Measurements from ENCODE around the gene UVSSA.

Gene UVSSA

DNA sequence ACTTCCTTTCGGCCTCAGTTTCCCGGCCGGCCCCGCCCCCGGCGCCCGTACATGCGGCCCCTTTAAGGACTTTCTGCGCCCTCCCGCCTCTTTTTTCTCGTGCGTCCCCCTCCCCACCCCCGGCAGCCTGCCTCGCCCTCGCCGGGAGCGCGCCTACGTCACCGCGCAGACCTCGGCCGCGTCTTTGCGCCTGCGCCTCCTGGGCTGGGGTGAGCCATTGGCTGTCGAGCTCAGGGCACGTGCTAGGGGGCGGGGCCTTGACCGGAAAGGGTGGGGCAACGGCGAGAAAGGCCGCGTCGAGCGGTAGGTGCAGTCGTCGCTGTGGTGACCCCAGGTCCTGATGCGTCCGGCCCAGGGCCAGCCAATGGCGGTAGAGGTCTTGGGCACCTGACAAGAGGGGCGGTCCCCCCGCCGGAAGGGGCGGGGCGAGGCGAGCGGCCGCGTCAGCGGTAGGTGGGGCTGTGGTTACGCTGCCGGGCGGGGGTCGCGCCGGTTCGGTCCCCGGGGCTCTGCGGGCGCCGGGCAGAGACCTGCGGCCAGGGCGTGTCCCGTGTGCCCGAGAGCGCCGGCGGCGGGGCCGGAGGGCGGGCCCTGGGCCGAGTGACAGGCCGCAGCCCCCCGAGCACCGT lies at the start of gene UVSSA:
UVSSA (plus strand) TSS at position 428 of the 629 bp plus-strand sequence. CDS start 884 bp downstream, outside the sequence.
- DNase-seq (ENCODE audit: low read depth in 2 of 2), result peak; percentile 100

DNA sequence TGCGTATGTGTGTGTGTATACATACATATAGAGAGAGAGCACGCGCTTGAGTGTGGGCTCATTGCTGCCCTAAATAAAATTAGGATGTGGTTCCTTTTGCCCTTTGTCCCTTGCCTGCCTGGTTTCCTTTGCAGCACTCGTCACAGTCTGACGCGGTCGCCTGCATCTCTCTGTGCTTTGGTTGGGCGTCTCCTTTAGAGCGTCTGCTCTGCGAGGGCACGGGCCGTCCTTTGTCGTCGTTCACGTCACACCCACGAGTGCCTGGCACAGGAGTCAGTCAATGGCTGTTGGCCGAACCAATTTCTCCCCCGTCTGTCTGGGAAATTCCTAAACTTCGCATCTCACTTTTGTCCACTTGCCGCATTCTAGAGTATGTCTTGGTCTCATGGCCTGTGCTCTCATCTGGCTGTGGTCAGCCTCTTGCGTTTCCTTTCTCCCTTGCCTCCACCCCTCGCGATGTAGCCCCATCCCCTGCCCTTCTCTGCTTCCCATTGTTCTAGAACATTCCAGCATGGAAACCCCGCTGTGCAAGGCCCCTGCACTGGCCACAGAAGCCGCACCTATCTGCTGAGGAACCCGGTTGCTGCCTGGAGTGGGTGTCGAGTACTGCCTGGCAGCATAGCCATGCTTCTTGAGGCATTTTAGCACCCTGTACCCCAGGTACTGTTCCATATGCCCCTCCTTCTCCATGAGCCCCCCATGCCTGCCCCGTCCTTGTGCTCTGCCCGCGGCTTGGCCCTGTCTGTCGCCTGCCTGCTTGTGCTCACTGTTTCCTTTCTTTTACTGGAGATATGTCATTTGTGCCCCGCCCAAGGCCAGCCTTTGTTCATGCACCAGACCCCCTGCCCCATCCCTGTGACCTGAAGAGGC lies 49.3 kb upstream of the UVSSA start:
- DNase-seq (ENCODE audit: low read depth in 2 of 2), result no peak

DNA sequence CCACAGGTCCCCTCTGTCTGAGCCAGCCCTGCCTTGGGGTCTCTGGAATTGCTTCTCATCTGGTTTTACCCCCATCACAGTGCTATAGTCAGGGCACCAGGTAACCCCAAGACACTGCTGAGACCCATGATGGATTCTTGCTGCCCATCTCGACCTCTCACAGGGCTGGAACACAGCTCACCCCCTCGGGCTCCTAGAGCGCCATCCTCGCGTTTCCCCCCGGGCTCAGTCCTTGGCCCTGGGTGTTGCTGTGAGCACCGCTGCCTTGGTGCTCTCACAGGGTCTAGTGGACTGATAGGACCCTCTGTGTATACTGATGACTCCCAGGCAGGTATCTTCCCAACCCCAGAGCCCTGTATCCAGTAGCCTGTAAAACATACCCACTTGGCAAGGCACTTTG lies 48.5 kb upstream of the UVSSA start:
- DNase-seq (ENCODE audit: low read depth in 2 of 2), result no peak

DNA sequence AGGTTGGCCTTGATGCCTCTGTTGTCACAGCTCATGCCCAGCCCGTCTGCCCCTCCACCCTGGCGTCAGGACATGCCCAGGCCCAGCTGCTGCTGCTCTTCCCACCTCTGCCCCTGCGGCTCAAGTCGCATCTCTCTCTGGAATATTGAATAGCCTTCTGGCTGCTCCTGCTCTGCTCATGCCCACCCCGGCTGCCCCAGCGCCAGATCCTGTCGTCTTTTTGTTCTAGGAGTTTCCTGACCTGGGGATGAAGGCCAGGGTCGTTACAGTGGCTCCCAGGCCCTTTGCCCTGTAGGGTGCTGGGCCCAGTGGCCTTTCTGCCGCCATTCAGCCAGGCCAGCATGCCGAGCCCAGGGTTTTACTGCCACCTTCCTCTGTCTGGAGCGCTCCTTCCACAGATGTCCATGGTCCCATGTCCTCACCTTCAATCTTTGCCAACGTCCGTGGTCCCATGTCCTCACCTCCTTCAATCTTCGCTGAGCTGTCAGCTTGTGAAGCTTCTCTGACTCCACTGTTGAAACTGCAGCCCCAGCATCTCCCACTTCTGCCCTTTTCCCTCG lies 47.6 kb upstream of the UVSSA start:
- DNase-seq (ENCODE audit: low read depth in 2 of 2), result no peak

- no peak for DNase-seq (ENCODE audit: low read depth in 2 of 2)
Observed at GRCh38 chr4:1300466-1301455, 46.2 kb upstream of the UVSSA start.

DNA sequence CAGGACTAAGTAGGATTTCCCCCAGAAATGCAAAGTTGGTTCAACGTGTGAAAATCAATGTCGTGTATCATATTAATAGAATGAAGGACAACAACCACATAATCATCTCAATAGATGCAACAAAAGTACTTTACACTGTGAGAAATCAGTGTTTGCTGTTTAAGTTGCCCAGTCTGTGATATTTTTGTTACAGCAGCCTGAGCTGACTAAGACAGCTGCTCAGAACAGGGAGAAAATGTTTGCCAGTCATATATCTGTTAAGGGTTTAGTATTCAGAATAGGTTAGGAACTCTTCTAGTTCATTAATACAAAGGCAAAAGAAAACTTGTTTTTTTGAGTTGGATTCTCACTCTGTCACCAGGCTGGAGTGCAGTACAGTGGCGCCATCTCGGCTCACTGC lies 44.8 kb upstream of the UVSSA start:
- DNase-seq (ENCODE audit: low read depth in 2 of 2), result no peak

- DNase-seq (ENCODE audit: low read depth in 2 of 2), result no peak
Observed at GRCh38 chr4:1305261-1305711, 41.7 kb upstream of the UVSSA start.

- no peak for DNase-seq (ENCODE audit: low read depth in 2 of 2)
Observed at GRCh38 chr4:1305781-1306455, 41.1 kb upstream of the UVSSA start.

- no peak for DNase-seq (ENCODE audit: low read depth in 2 of 2)
Observed at GRCh38 chr4:1307951-1308735, 38.9 kb upstream of the UVSSA start.

GRCh38 chr4:1309261-1310010 lies 37.6 kb upstream of the UVSSA start:
- peak; percentile 17 to 37 for DNase-seq (ENCODE audit: low read depth in 2 of 2)

DNA sequence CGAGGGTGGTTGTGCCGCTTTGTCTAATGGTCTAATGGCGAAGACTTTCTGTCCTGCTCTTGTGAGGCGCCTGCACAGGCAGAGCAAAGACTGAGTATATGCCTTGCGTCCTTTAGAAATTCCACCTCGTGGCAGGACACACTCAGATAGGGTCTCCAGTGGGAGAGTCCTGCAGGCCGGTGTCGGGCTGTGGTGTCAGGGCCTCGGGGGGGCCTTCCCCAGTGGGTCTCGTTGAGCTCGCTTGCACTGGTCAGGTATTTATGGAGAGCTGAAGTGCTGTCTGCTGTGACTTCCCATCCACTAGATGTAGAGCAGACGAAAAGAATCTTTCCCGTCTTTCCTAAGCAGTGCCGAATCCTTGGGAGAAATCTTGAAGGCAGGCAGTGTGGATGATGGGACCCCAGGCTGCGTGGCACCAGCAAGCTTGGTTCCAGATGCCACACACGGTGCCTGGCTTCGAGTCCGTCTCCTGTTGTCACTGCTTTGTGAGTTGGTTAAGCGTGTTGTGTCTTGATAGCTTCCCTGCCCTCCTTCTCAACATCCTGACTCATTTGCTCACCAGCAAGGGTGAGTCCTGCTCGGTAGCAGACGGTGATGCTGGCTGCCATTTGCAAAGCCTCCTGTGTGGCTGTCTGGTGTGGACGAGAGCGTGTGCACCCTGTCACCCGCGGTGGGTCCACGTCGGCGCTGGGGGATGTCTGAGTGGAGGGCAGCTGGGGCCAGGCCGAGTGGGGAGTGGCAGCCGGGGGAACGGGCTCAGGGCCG lies 36.8 kb upstream of the UVSSA start:
- DNase-seq (ENCODE audit: low read depth in 2 of 2), result no peak

GRCh38 chr4:1310796-1311631 lies 36.0 kb upstream of the UVSSA start:
- no peak for DNase-seq (ENCODE audit: low read depth in 2 of 2)

GRCh38 chr4:1312821-1313640 lies 34.0 kb upstream of the UVSSA start:
- DNase-seq (ENCODE audit: low read depth in 2 of 2), result no peak

DNA sequence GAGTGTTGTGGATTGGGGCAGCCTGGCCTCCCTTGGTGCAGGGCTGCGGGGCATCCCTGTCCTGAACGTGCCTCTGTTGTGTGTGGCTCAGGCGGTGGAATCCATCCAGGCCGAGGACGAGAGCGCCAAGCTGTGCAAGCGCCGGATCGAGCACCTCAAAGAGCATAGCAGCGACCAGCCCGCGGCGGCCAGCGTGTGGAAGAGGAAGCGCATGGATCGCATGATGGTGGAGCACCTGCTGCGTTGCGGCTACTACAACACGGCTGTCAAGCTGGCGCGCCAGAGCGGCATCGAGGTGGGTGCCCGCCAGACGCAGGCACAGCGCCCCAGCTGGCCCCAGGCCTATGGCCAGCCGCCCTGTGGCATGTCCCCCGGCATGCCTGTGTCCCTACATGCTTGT lies 31.7 kb upstream of the UVSSA start:
- no peak for DNase-seq (ENCODE audit: low read depth in 2 of 2)

- no peak for DNase-seq (ENCODE audit: low read depth in 2 of 2)
Observed at GRCh38 chr4:1315836-1316536, 31.0 kb upstream of the UVSSA start.

DNA sequence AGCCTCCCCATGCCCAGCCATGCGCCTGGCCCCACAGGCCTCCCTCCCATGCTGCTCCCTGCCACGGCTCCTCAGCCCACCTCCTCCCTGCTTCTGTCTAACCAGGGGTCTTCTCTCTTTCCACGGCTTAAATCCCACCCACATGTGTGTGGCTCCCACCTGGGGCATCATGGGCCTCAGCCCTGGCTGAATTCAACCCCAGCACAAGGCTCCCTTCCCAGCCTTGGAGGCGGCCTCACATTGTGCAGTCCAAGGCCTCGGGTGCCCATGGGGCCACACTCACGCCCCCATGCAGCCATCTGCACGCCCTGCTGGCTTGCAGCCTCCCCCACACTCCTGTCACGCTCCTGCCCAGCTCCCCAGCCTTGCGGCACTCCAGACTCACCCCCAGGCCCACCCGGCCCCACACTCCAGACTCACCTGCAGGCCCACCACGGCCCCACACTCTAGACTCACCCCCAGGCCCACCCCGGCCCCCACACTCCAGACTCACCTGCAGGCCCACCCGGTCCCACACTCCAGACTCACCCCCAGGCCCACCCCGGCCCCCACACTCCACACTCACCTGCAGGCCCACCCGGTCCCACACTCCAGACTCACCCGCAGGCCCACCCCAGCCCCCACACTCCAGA lies 30.4 kb upstream of the UVSSA start:
- DNase-seq (ENCODE audit: low read depth in 2 of 2), result no peak

Measured in stimulated activated CD4-positive, alpha-beta T cell treated with anti-CD3 and anti-CD28 coated beads, Interleukin-1b, Interleukin-23, amount 100 ng/mL, for 4 hours (primary cell).